ENCODE measurements around the gene OPN4. TPM values are rescaled to one million over a fixed set of nuclear protein-coding genes. Genes with fewer than 3 reads are reported as not detected.

OPN4 gene
- total RNA-seq, 2 experiments from 2014 or later: not detected

GRCh38 chr10:86661161-86662025, 7.0 kb downstream of the OPN4 start:
- ChIA-PET CTCF (no interaction called here), POLR2A (no interaction called here)
- no peak for ATAC-seq
- no peak for DNase-seq
- Mint-ChIP-seq H3K9me3 (no peaks in the 10 kb centered on the region), H3K4me1 (ENCODE audit: low read depth) (no peaks in the 10 kb centered on the region), H3K36me3 (ENCODE audit: low read depth) (no peaks in the 10 kb centered on the region), H3K4me3 (no peak overlapping the region), H3K27me3 (no peaks in the 10 kb centered on the region), H3K27ac (no peak overlapping the region)
- TF ChIP-seq CTCF (IDR thresholded peaks at IDR 0.05): no peak
- intact Hi-C loops (cut with micrococcal nuclease): no loop called here

- intact Hi-C loops (cut with micrococcal nuclease): no loop called here
- H3K27me3 Mint-ChIP-seq: no peaks in the 10 kb centered on the region
- no peaks in the 10 kb centered on the region for H3K4me1 Mint-ChIP-seq (ENCODE audit: low read depth)
- ATAC-seq (no peak), DNase-seq (no peak)
- ChIA-PET CTCF (interaction anchor here (0.8 kb wide), 1 partner anchor 17 kb away, joined by 3 read pairs; no protein-coding TSS in a partner anchor), POLR2A (no interaction called here)
- H3K9me3 Mint-ChIP-seq: no peaks in the 10 kb centered on the region
- no peak overlapping the region for H3K27ac Mint-ChIP-seq
- H3K4me3 Mint-ChIP-seq: no peak overlapping the region
- no peak for TF ChIP-seq CTCF (IDR thresholded peaks at IDR 0.05)
- H3K36me3 Mint-ChIP-seq (ENCODE audit: low read depth): no peaks in the 10 kb centered on the region
Measured at GRCh38 chr10:86662186-86663045, 8.1 kb downstream of the OPN4 start.

DNA sequence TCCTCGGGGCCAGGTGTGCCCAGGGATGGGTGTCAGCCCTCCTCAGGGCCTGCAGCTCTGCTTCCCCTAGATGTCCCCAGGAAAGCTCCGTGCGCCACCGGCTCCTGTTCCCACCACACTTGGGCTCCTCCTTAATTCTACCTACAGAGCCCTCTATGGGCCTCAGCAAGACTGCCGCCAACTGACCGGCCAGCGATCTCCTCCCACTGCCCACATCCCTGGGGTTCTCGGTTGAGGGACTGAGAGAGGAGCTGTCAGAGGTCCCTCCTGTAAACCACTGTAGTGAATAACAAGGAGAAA, 8.6 kb downstream of the OPN4 start:
- Mint-ChIP-seq H3K4me1 (ENCODE audit: low read depth) (no peaks in the 10 kb centered on the region), H3K4me3 (no peak overlapping the region), H3K9me3 (no peaks in the 10 kb centered on the region), H3K36me3 (ENCODE audit: low read depth) (no peaks in the 10 kb centered on the region), H3K27me3 (no peaks in the 10 kb centered on the region), H3K27ac (no peak overlapping the region)
- DNase-seq: no peak
- intact Hi-C loops (cut with micrococcal nuclease): no loop called here
- ChIA-PET POLR2A (no interaction called here), CTCF (interaction anchor here (0.8 kb wide), 1 partner anchor 18 kb away, joined by 3 read pairs; no protein-coding TSS in a partner anchor)
- TF ChIP-seq CTCF (IDR thresholded peaks at IDR 0.05): no peak
- ATAC-seq: no peak

DNA sequence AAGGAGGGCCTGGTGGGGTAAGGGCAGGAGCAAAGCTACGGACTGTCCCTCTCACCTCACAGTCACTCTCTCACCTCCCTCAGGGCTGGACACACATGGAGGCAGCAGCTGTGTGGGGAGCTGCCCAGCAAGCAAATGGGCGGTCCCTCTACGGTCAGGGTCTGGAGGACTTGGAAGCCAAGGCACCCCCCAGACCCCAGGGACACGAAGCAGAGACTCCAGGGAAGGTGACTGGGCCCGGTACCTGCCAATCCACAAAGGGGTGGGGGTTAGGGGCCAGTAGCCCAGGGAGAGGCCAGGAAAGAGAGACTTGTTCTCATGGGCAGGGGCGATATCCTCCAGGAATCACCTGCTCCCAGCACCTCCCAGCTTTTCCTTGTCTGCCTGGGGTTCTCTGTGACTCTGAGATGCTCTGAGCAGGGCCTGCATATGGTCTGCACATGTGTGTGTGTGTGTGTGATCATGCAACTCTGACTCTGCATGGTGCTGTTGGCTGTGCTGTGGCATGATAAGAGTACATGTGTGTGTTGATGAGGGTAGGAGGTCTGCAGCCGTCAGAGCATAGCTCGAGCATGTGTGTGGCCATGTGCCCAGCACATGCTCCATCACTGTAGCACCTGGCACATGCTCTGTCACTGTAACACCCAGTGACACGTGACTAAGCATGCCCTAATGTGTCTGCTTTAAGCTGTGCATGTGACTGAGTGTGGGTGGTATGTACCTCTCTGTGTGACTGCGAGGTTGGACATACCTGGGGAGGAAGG, 9.4 kb downstream of the OPN4 start:
- Mint-ChIP-seq H3K36me3 (ENCODE audit: low read depth) (no peaks in the 10 kb centered on the region), H3K4me1 (ENCODE audit: low read depth) (no peaks in the 10 kb centered on the region), H3K27ac (no peak overlapping the region), H3K27me3 (no peaks in the 10 kb centered on the region), H3K4me3 (no peak overlapping the region), H3K9me3 (no peaks in the 10 kb centered on the region)
- ATAC-seq (no peak), DNase-seq (no peak)
- POLR2A ChIA-PET: no interaction called here
- intact Hi-C loops (cut with micrococcal nuclease): no loop called here
- CTCF ChIA-PET: no interaction called here
- no peak for TF ChIP-seq CTCF (IDR thresholded peaks at IDR 0.05)
